Immature natural killer cell (primary cell): ENCODE results near the gene CYTH3. TPM values are rescaled to one million over a fixed set of nuclear protein-coding genes. Genes with fewer than 3 reads are reported as not detected.
A peak's percentile ranks its signal among the peaks of the same experiment; 100 is the strongest.

Experiments used
- DNase-seq, 3 donors: peaks; one replicate each; pipeline ENCODE4 v3.0.0; 2022; ENCODE audit warnings: mixed read lengths in 1 of 3
- H3K27ac Mint-ChIP-seq, 6 donors: one replicate each; pipeline ENCODE4 v1.8.0; 2020; ENCODE audit warnings: mixed read lengths in 6 of 6, mild to moderate bottlenecking in 5 of 6, inconsistent platforms in 4 of 6, moderate library complexity in 3 of 6
- H3K27me3 Mint-ChIP-seq, 3 donors: one replicate each; pipeline ENCODE4 v1.8.0; 2020 to 2021; ENCODE audit warnings: low read depth in 3 of 3, mild to moderate bottlenecking in 3 of 3, mixed read lengths in 3 of 3, moderate library complexity in 3 of 3, inconsistent platforms in 1 of 3
- H3K36me3 Mint-ChIP-seq, 3 donors: one replicate each; pipeline ENCODE4 v1.8.0; 2020; ENCODE audit warnings: mixed read lengths in 3 of 3, inconsistent platforms in 2 of 3, mild to moderate bottlenecking in 2 of 3
- H3K4me1 Mint-ChIP-seq, 2 donors: one replicate each; pipeline ENCODE4 v1.8.0; 2020; ENCODE audit warnings: inconsistent platforms in 2 of 2, mild to moderate bottlenecking in 2 of 2, mixed read lengths in 2 of 2, moderate library complexity in 1 of 2
- H3K4me3 Mint-ChIP-seq, 5 donors: one replicate each; pipeline ENCODE4 v1.8.0; 2020; ENCODE audit warnings: mild to moderate bottlenecking in 5 of 5, mixed read lengths in 5 of 5, inconsistent platforms in 3 of 5, moderate library complexity in 3 of 5
- H3K9me3 Mint-ChIP-seq, 6 donors: one replicate each; pipeline ENCODE4 v1.8.0; 2020; ENCODE audit warnings: mild to moderate bottlenecking in 6 of 6, mixed read lengths in 6 of 6, inconsistent platforms in 4 of 6, moderate library complexity in 3 of 6
- polyA plus RNA-seq, 3 donors: library from polyadenylated mRNA; unstranded; fragments of 300-500 nt; fragmentation: Illumina TruSeq; gene quantifications; one replicate each; pipeline ENCODE4 v1.2.3, GENCODE V29; 2021

The CYTH3 gene
- polyA plus RNA-seq, 3 donors from 2014 or later = 1.2 to 19.3 (median 5.8) TPM

DNA sequence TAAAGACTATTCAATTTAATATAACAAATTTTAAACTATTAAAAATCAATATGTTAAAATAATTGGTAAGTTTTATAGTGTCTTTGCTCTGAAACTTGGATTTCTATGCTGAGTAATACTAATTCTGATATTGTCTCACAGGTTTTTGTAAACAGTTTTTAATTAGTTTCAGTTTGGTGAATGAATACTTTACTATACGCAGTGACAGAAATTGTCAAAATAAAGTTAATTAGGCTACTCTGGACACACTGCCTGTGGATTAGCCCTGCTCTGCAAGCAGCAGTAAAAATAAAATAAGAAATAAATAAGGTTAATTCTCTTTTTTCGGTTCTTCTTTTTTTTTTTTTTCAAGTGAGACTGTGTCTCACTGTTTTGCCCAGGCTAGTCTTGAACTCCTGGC, 135.9 kb downstream of the CYTH3 start:
- Mint-ChIP-seq H3K27me3 (peaks cover 0 to 5% (median 2%) of the 10 kb centered on the region in 3 donors), H3K4me1 (no peaks in the 10 kb centered on the region), H3K4me3 (no peak overlapping the region), H3K36me3 (peaks cover 6 to 30% (median 9%) of the 10 kb centered on the region in 3 donors), H3K9me3 (peaks cover 0 to 3% (median 0%) of the 10 kb centered on the region in 6 donors), H3K27ac (no peak overlapping the region)
- no peak for DNase-seq

DNA sequence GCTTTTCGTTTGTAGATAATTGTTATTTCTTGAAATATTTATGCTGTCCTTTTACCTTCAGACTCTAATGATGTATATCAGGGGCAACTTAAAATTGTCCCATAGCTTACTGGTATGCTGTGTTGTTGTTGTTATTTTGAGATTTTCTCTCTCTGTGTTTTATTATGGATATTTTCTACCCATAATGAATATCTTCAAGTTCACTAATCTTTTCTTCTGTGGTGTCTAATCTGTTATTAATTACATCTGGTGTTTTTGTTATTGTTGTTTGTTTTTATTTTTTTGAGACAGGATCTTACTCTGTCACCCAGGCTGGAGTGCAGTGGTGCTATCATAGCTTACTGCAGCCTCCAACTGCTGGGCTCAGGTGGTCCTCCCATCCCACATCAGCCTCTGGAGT, 139.2 kb downstream of the CYTH3 start:
- Mint-ChIP-seq H3K9me3 (peaks cover 0 to 3% (median 0%) of the 10 kb centered on the region in 6 donors), H3K36me3 (peaks cover 0 to 27% (median 5%) of the 10 kb centered on the region in 3 donors), H3K4me3 (no peak overlapping the region), H3K4me1 (no peaks in the 10 kb centered on the region), H3K27ac (peak overlapping the region in 1 of 6 donors; percentile 78), H3K27me3 (peaks cover 0 to 2% (median 0%) of the 10 kb centered on the region in 3 donors)
- DNase-seq = no peak

DNA sequence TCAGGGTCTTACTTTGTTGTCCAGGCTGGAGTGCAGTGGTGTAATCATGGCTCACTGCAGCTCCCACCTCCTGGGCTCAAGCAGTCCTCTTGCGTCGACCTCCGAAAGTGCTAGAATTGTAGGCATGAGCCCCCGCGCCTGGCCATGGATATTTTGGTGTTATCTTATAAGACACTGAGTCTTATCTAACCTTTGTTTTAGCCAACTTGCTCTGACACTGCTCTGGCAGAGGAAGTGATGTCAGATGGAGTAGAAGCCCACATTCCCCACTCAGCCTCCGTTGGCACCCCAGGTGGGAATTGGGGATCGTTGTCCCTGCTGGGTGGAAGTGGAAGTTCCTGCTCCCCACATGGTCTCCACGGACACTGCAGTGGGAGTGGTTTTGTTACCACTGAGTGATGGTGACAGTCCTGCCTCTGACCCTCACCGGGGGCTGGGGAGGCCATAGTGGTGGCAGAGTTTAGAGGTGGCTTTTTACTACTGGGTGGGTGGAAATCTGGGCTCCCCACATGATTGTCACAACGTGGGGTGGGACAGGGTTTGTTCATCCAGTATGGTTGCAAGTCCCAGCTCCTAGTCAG, 142.3 kb downstream of the CYTH3 start:
- Mint-ChIP-seq H3K4me1 (peaks cover 2 to 4% of the 10 kb centered on the region in 2 donors), H3K27me3 (peaks cover 0 to 2% (median 0%) of the 10 kb centered on the region in 3 donors), H3K9me3 (peaks cover 0 to 3% (median 0%) of the 10 kb centered on the region in 6 donors), H3K4me3 (no peak overlapping the region), H3K27ac (peak overlapping the region in 1 of 6 donors; percentile 72), H3K36me3 (peaks cover 10 to 41% (median 12%) of the 10 kb centered on the region in 3 donors)
- no peak for DNase-seq

DNA sequence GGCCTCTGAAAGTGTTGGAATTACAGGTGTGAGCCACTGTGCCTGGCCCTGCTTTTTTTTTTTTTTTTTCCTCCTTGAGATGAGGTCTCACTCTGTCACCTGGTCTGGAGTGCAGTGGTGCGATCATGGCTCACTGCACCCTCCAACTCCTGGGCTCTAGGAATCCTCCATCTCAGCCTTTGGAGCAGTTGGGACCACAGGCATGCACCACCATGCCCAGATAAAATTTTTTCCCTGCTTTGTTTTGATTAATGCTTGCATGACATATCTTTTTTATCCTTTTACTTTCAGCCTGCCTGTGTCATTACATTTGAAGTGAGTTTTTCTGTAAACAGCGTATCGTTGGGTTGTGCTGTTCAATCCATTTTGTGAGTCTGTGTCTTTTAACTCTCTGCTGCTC, 144.2 kb downstream of the CYTH3 start:
- Mint-ChIP-seq H3K27me3 (no peaks in the 10 kb centered on the region), H3K9me3 (no peaks in the 10 kb centered on the region), H3K4me3 (no peak overlapping the region), H3K4me1 (peaks cover 2 to 4% of the 10 kb centered on the region in 2 donors), H3K36me3 (peaks cover 15 to 39% (median 17%) of the 10 kb centered on the region in 3 donors), H3K27ac (peak overlapping the region in 1 of 6 donors; percentile 46)
- DNase-seq = no peak

DNA sequence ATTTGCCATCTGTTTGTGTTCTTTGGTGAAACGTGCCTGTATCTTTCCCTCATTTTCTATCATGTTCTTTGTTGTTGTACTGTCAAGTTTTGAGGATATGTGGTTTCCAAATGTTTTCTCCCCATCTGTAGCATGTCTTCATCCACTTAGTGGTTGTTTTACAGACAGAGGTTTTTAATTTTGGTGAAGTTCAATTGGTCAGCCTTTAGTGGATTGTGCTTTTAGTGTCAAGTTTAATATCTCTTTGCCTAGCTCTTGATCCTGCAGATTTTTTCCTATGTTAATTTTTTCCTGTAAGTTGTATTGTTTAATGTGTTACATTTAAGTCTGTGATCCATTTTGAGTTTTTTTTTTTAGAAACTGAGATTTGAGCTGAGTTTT, 145.3 kb downstream of the CYTH3 start:
- Mint-ChIP-seq H3K27me3 (peaks cover 0 to 2% (median 0%) of the 10 kb centered on the region in 3 donors), H3K36me3 (peaks cover 17 to 36% (median 20%) of the 10 kb centered on the region in 3 donors), H3K9me3 (peaks cover 0 to 2% (median under 1%) of the 10 kb centered on the region in 6 donors), H3K4me1 (peaks cover 2 to 6% of the 10 kb centered on the region in 2 donors), H3K27ac (no peak overlapping the region), H3K4me3 (no peak overlapping the region)
- DNase-seq = no peak

DNA sequence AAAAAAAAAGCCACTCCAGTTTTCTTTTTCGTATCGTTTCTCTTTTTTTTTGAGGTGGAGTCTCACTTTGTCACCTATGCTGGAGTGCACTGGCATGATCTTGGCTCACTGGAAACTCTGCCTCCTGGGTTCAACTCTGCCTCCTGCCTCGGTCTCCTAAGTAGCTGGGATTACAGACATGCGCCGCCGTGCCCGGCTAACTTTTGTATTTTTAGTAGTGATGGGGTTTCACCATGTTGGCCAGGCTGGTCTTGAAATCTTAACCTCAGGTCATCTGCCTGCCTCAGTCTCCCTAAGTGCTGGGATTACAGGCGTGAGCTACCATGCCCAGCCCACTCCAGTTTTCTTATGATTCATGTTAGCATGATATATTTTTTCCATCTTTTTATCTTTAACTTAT, 148.6 kb downstream of the CYTH3 start:
- DNase-seq = no peak
- Mint-ChIP-seq H3K27ac (no peak overlapping the region), H3K36me3 (peaks cover 31 to 49% (median 46%) of the 10 kb centered on the region in 3 donors), H3K9me3 (peaks cover 0 to 13% (median 9%) of the 10 kb centered on the region in 6 donors), H3K27me3 (peaks cover 0 to 2% (median 0%) of the 10 kb centered on the region in 3 donors), H3K4me1 (peaks cover 2 to 11% of the 10 kb centered on the region in 2 donors), H3K4me3 (no peak overlapping the region)

DNA sequence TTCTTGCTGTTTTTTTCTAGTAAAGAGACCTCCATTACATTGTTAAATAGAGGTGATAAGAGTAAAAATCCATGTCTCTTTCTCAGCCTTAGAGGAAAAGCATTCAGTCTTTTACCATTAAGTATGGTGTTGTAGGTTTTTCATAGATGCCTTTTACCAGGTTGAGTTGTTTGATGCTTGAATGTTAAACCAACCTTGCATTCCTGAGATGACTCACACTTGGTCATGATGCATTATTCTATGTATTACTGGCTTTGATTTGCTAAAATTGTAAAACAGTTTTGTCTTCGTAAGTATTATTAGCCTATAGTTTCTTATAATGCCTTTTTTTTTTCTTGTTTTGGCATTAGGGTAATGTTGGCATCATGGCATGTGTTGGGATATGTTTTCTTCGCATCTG, 151.3 kb downstream of the CYTH3 start:
- H3K9me3 Mint-ChIP-seq = peaks cover 0 to 13% (median 9%) of the 10 kb centered on the region in 6 donors
- H3K4me1 Mint-ChIP-seq = peaks cover 6 to 18% of the 10 kb centered on the region in 2 donors
- peaks cover 0 to 2% (median 0%) of the 10 kb centered on the region in 3 donors for H3K27me3 Mint-ChIP-seq
- H3K36me3 Mint-ChIP-seq = peaks cover 24 to 58% (median 53%) of the 10 kb centered on the region in 3 donors
- H3K27ac Mint-ChIP-seq = no peak overlapping the region
- DNase-seq = no peak
- H3K4me3 Mint-ChIP-seq = no peak overlapping the region

DNA sequence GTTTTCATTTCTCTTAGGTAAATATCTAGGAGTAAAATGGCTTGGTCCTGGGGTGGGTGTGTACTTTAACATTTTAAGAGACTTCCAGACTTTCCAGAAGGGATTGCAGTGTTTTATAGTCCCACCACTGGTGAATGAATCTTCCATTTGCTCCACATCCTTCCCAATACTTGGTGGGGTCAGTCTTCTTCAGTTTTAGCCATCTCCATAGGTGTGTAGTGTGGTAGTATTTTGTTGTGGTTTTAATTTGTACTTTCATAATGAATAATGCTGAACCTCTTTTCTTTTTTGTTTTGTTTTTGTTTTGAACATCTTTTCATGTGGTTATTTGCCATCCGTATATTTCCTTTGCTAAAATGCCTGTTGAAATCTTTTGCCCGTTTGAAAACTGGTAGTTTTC, 154.9 kb downstream of the CYTH3 start:
- H3K9me3 Mint-ChIP-seq = peaks cover 0 to 13% (median 9%) of the 10 kb centered on the region in 6 donors
- H3K36me3 Mint-ChIP-seq = peaks cover 23 to 53% (median 44%) of the 10 kb centered on the region in 3 donors
- peaks cover 0 to 2% (median 2%) of the 10 kb centered on the region in 3 donors for H3K27me3 Mint-ChIP-seq
- H3K27ac Mint-ChIP-seq = peak overlapping the region in 1 of 6 donors; percentile 38
- no peak for DNase-seq
- no peak overlapping the region for H3K4me3 Mint-ChIP-seq
- peaks cover 4 to 18% of the 10 kb centered on the region in 2 donors for H3K4me1 Mint-ChIP-seq

DNA sequence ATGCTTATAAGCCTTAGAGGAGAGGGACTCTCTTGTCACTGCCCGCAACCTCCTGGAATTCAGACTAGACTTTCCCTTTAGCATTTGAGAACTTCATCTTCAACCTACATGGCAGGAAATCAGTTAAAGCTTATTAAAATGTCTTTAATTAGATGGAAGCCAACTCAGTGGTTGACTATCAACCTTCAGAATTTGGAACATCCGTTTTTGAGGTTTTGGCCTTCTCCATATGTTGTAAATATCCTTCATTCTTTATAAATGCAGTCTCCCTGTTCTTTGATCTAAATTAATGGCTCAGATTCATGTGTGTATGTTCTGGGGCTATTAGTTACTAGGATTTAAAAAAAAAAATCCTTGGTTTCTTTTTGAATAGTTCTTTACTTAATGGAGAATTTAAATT, 156.2 kb downstream of the CYTH3 start:
- no peak overlapping the region for H3K27ac Mint-ChIP-seq
- no peak overlapping the region for H3K4me3 Mint-ChIP-seq
- DNase-seq = no peak
- H3K27me3 Mint-ChIP-seq = peaks cover 0 to 2% (median 2%) of the 10 kb centered on the region in 3 donors
- H3K36me3 Mint-ChIP-seq = peaks cover 13 to 43% (median 32%) of the 10 kb centered on the region in 3 donors
- peaks cover 5 to 12% of the 10 kb centered on the region in 2 donors for H3K4me1 Mint-ChIP-seq
- peaks cover 0 to 3% (median 2%) of the 10 kb centered on the region in 6 donors for H3K9me3 Mint-ChIP-seq

Other genes with a start within 250 kb of the CYTH3 start
- gene ANKRD61, start 241.2 kb downstream of the CYTH3 start, polyA plus RNA-seq = under 1 TPM in 1 of 3 donors, not detected in 2; 0.38 TPM
- 100 to 1,000 TPM in 1 of 3 donors, 10 to 100 TPM in 2; 98.4 to 133 (median 99.5) TPM for gene EIF2AK1, start 213.4 kb downstream of the CYTH3 start, polyA plus RNA-seq
- gene USP42, start 167.7 kb downstream of the CYTH3 start, polyA plus RNA-seq = 10 to 100 TPM in 1 of 3 donors, 1 to 10 TPM in 2; 1.6 to 13.2 (median 4.0) TPM
- gene FAM220A, start 76.3 kb upstream of the CYTH3 start, polyA plus RNA-seq = 1 to 10 TPM; 1.9 to 6.2 (median 5.7) TPM
- 100 to 1,000 TPM; 324 to 389 (median 386) TPM for gene RAC1, start 101.9 kb upstream of the CYTH3 start, polyA plus RNA-seq
- gene DAGLB, start 175.3 kb upstream of the CYTH3 start, polyA plus RNA-seq = 10 to 100 TPM in 1 of 3 donors, 1 to 10 TPM in 2; 6.0 to 12.6 (median 7.4) TPM
- gene KDELR2, start 211.5 kb upstream of the CYTH3 start, polyA plus RNA-seq = 10 to 100 TPM; 63.8 to 88.2 (median 75.8) TPM